ENCODE measurements around the gene ECE2.

DNA sequence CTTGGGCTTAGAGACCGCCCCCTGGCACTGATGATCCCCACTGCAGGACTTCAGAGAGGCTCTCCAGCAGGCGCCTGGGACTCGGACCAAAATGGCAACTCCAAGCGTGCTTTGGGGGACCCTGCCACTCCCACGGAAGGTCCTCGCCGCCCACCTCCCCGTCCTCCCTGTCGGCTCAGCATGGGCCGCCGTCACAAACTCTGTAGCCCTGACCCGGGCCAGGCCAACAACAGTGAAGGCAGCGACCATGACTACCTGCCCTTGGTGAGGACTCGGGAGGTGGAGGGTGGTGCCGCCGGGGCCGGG is 34.7 kb upstream of the ECE2 start:
- TF ChIP-seq CTCF (IDR thresholded peaks at IDR 0.05) (no peak), POLR2AphosphoS5 (IDR thresholded peaks at IDR 0.05) (no peak), POLR2A (IDR thresholded peaks at IDR 0.05) (no peak)

All from stomach (tissue), 4 donors.